Activated CD4-positive, alpha-beta T cell treated with anti-CD3 and anti-CD28 coated beads, Interleukin-10, Interleukin-2, amounts not matched to agents 100 ng/mL and 50 ng/mL, durations not matched to agents 16 hours and 8 hours (primary cell): ENCODE data around the gene TRIM49.
"Not testable (repeated sequence)": the region's sequence is repeated elsewhere in the genome, so short reads cannot be mapped to it uniquely, and the experiment has no call there.

Source experiments
- DNase-seq: peaks from one replicate; pipeline ENCODE4 v3.0.0-alpha.2; 2020

The TRIM49 gene, protein sequence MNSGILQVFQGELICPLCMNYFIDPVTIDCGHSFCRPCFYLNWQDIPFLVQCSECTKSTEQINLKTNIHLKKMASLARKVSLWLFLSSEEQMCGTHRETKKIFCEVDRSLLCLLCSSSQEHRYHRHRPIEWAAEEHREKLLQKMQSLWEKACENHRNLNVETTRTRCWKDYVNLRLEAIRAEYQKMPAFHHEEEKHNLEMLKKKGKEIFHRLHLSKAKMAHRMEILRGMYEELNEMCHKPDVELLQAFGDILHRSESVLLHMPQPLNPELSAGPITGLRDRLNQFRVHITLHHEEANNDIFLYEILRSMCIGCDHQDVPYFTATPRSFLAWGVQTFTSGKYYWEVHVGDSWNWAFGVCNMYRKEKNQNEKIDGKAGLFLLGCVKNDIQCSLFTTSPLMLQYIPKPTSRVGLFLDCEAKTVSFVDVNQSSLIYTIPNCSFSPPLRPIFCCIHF

DNA sequence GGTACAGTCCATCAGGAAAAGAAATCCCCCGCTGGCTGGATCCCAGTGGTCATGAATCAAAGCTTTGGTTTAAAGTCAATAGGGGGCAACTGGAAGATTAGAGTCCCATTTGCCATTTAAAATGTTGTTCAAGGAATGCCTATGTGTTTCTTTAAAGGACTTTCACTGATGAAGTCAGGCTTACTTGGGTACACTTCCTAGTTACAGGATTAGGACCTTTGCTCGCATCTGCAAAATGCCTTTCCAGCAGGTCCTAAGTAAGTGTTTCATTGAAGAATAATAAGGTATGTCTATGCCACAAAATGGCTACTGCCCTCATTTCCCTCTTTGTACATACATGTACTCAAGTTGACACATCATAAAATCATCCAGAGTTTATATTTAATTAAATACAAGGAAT lies at the start of gene TRIM49:
TRIM49 (minus strand) TSS at position 101 of the 400 bp plus-strand sequence. CDS start 4,106 bp downstream, outside the sequence.
- DNase-seq = not testable (repeated sequence)

DNA sequence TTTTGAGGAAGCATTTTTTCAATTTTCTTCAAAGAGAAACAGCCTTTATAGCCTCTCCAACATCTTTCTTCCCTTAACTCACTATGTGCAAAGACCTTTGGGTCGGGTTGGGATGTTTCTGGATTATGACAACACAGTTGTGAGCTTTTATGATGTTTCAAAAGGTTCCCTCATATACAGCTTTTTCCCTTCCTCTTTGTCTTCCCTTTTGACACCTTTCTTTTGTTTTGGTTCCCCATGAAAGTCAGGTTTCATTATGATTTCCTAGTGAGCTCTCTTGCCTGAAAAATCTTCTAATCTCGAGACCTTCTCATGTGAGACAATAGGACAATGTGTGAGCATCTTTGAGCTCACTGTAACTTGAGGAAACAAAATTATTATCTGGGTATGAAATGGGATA lies 18.3 kb upstream of the TRIM49 start:
- not testable (repeated sequence) for DNase-seq

- not testable (repeated sequence) for DNase-seq
These were observed 11.6 kb upstream of the TRIM49 start for GRCh38 chr11:89820008-89820407.

DNA sequence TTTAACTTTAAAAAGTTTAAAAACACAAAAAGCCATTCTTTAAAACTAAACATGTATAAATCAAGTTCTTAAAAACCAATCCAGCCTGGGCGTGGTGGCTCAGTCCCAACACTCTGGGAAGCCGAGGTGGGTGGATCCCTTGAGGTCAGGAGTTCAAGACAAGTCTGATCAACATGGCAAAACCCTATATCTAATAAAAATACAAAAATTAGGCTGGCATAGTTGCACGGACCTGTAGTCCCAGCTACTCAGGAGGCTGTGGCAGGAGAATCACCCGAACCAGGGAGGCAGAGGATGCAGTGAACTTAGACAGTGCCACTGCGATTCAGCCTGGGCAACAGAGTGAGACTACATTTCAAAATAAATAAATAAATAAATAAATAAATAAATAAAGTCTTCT lies 5.2 kb upstream of the TRIM49 start:
- not testable (repeated sequence) for DNase-seq

DNA sequence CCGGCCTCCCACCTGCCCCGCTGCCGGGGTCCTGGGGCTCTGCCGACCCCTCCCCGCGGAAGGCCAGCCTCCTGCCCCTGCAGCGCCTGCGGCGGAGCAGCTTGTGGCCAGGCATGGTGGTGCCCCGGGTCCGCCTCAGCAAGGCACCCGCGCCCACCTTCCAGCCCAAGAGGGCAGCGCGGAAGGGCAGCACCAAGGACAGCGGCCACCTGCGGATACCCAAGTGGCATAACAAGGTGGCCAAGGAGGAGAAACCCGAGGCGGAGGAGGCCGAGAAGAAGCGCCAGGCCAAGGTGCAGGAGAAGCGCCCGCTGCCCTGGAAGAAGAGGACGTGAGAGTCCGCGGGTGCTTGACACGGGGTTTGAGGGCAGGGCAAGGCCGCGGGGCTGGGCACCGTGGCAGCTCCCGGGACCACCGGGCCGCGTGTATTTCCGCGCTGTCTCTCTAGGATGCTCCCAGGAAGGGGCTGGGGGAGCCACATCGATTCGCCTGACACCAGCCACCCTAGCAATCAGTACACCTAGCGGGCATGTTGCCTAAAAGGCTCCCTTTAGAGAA lies 20.8 kb downstream of the TRIM49 start:
- DNase-seq = not testable (repeated sequence)

DNA sequence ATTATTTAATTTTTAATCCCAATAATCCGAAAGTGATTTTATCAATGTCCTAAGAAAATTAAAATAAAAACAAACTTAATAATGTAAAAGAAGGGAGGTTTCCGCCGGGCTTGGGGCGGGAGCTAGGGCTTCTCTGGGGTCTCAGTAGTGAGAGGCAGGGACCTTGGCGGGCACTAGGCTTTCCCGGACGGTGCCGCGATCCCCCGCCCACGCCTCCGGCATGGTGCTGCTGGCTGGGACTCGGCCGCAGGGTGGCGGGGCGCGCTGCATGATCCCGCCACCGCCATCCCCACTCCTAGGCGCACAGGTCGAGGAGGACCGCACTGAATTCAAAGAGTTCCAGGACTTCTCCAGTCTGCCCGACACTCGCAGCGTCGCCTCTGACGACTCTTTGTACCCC lies 22.6 kb downstream of the TRIM49 start:
- DNase-seq = not testable (repeated sequence)

GRCh38 chr11:89750822-89751221 lies 57.6 kb downstream of the TRIM49 start:
- not testable (repeated sequence) for DNase-seq
